Ectodermal cell (in vitro differentiated cells): Measurements from ENCODE around the gene PRR19.
A peak's percentile ranks its signal among the peaks of the same experiment; 100 is the strongest.

ENCODE experiments used
- H3K27ac ChIP-seq: 2 replicates; pipeline ENCODE4 v1.7.0; 2013; ENCODE audit warnings: mild to moderate bottlenecking, low read depth, low read length; ENCODE audit not compliant: insufficient read depth, poor library complexity, severe bottlenecking
- H3K27me3 ChIP-seq: 2 replicates; pipeline ENCODE4 v1.7.0; 2013; ENCODE audit warnings: mild to moderate bottlenecking, low read length; ENCODE audit not compliant: insufficient read depth, control insufficient read depth, poor library complexity, severe bottlenecking
- H3K36me3 ChIP-seq: one replicate; pipeline ENCODE4 v1.7.0; 2013; ENCODE audit warnings: low read length; ENCODE audit not compliant: control insufficient read depth, insufficient read depth
- H3K4me1 ChIP-seq: one replicate; pipeline ENCODE4 v1.7.0; 2013; ENCODE audit warnings: low read length; ENCODE audit not compliant: control insufficient read depth, insufficient read depth
- H3K4me3 ChIP-seq: 2 replicates; pipeline ENCODE4 v1.7.0; 2013; ENCODE audit warnings: low read depth, low read length, control low read depth; ENCODE audit not compliant: insufficient read depth
- H3K9me3 ChIP-seq: 2 replicates; pipeline ENCODE4 v1.7.0; 2013; ENCODE audit warnings: mild to moderate bottlenecking, low read length, moderate library complexity; ENCODE audit not compliant: control insufficient read depth
- WGBS, 2 experiments: methylation state at CpG; one replicate each; pipeline ENCODE4 v1.1.7; 2013; ENCODE audit warnings: missing lambda C conversion rate in 2 of 2; 5-methylcytosine and 5-hydroxymethylcytosine counted together

The PRR19 gene

GRCh38 chr19:42290523-42291434, 11.2 kb upstream of the PRR19 start:
- H3K9me3 ChIP-seq, result no peaks in the 10 kb centered on the region
- 92 to 93% methylated on average over 31 of the region's 31 CpGs for WGBS, 2 experiments
- H3K36me3 ChIP-seq, result peaks cover 70% of the 10 kb centered on the region
- no peaks in the 10 kb centered on the region for H3K27me3 ChIP-seq
- H3K4me1 ChIP-seq, result peaks cover 12% of the 10 kb centered on the region
- no peak overlapping the region for H3K4me3 ChIP-seq
- H3K27ac ChIP-seq, result peak overlapping the region; percentile 8

DNA sequence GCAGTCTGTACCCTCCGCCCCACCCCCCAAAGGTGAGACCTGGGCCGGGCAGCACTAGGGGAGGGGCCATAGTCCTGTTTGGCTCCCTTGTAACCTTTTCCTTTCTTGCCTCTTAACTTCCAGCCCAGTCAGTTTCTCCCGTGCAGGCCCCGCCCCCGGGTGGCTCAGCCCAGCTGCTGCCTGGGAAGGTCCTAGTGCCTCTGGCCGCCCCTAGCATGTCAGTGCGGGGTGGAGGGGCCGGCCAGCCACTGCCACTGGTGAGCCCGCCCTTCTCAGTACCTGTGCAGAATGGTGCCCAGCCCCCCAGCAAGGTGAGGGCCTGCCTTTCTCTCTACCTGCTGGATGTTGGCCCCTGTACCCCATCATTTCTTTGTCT, 10.5 kb upstream of the PRR19 start:
- no peaks in the 10 kb centered on the region for H3K27me3 ChIP-seq
- H3K4me1 ChIP-seq, result peaks cover 7% of the 10 kb centered on the region
- no peak overlapping the region for H3K4me3 ChIP-seq
- 77 to 80% methylated on average over 9 of the region's 9 CpGs for WGBS, 2 experiments
- no peaks in the 10 kb centered on the region for H3K9me3 ChIP-seq
- H3K36me3 ChIP-seq, result peaks cover 70% of the 10 kb centered on the region
- no peak overlapping the region for H3K27ac ChIP-seq

- no peak overlapping the region for H3K27ac ChIP-seq
- H3K4me1 ChIP-seq, result peaks cover 7% of the 10 kb centered on the region
- 95% methylated on average over 27 of the region's 27 CpGs for WGBS, 2 experiments
- H3K36me3 ChIP-seq, result peaks cover 63% of the 10 kb centered on the region
- H3K9me3 ChIP-seq, result no peaks in the 10 kb centered on the region
- no peak overlapping the region for H3K4me3 ChIP-seq
- no peaks in the 10 kb centered on the region for H3K27me3 ChIP-seq
Measured at GRCh38 chr19:42292042-42292960, 9.6 kb upstream of the PRR19 start.

DNA sequence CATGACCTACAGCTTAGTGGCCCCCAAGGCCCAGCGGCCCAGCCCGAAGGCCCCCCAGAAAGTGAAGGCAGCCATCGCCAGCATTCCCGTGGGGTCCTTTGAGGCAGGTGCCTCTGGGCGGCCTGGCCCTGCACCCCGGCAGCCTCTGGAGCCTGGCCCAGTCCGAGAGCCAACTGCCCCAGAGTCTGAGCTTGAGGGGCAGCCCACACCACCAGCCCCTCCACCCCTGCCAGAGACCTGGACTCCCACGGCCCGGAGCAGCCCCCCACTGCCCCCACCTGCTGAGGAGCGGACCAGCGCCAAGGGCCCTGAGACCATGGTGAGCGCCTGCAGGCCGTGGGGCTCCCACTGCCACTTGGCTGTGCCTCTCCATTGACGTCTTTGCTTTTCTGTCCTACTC, 9.0 kb upstream of the PRR19 start:
- Histone ChIP-seq H3K4me3 (no peak overlapping the region), H3K36me3 (peaks cover 56% of the 10 kb centered on the region)

DNA sequence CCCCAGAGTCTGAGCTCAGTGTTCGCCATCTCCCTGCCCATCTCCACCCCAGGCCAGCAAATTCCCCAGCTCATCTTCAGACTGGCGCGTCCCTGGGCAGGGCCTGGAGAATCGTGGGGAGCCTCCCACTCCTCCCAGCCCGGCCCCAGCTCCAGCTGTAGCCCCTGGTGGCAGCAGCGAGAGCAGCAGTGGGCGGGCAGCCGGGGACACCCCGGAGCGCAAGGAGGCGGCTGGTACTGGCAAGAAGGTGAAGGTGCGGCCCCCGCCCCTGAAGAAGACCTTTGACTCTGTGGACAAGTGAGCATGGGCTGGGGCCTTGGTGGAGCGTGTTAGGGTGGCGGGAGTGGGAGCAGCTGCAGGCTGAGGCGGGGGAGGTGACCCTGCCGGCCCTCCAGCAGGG, 8.4 kb upstream of the PRR19 start:
- Histone ChIP-seq H3K4me3 (no peak overlapping the region), H3K27me3 (no peaks in the 10 kb centered on the region), H3K9me3 (no peaks in the 10 kb centered on the region), H3K27ac (no peak overlapping the region), H3K4me1 (peaks cover 7% of the 10 kb centered on the region), H3K36me3 (peaks cover 50% of the 10 kb centered on the region)
- 89 to 90% methylated on average over 17 of the region's 17 CpGs for WGBS, 2 experiments

More for the DNA sequence above, 9.0 kb upstream of the PRR19 start:
- Histone ChIP-seq H3K4me1 (peaks cover 7% of the 10 kb centered on the region), H3K9me3 (no peaks in the 10 kb centered on the region), H3K27ac (no peak overlapping the region), H3K27me3 (no peaks in the 10 kb centered on the region)
- WGBS, 2 experiments, result 92 to 93% methylated on average over 14 of the region's 14 CpGs

DNA sequence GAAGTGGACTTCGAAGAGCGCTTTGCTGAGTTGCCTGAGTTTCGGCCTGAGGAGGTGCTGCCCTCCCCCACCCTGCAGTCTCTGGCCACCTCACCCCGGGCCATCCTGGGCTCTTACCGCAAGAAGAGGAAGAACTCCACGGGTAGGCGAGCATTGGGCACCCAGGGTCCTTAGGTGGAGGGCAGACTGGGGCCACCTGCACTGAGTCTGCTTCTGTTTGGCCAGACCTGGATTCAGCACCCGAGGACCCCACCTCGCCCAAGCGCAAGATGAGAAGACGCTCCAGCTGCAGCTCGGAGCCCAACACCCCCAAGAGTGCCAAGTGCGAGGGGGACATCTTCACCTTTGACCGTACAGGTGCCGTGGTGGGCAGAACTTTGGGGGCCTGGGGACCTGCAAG, 8.0 kb upstream of the PRR19 start:
- no peak overlapping the region for H3K4me3 ChIP-seq
- H3K27me3 ChIP-seq, result no peaks in the 10 kb centered on the region
- no peak overlapping the region for H3K27ac ChIP-seq
- H3K4me1 ChIP-seq, result peaks cover 7% of the 10 kb centered on the region
- H3K9me3 ChIP-seq, result no peaks in the 10 kb centered on the region
- peaks cover 47% of the 10 kb centered on the region for H3K36me3 ChIP-seq
- WGBS, 2 experiments, result 96% methylated on average over 15 of the region's 15 CpGs

GRCh38 chr19:42294471-42295137, 7.3 kb upstream of the PRR19 start:
- Histone ChIP-seq H3K27me3 (no peaks in the 10 kb centered on the region), H3K4me3 (no peak overlapping the region), H3K27ac (no peak overlapping the region), H3K4me1 (peaks cover 7% of the 10 kb centered on the region), H3K36me3 (peaks cover 40% of the 10 kb centered on the region), H3K9me3 (no peaks in the 10 kb centered on the region)
- 93% methylated on average over 24 of the region's 24 CpGs for WGBS, 2 experiments

GRCh38 chr19:42295342-42295741, 6.6 kb upstream of the PRR19 start:
- no peaks in the 10 kb centered on the region for H3K9me3 ChIP-seq
- WGBS, 2 experiments, result 86 to 87% methylated on average over 5 of the region's 5 CpGs
- no peaks in the 10 kb centered on the region for H3K27me3 ChIP-seq
- no peak overlapping the region for H3K4me3 ChIP-seq
- no peak overlapping the region for H3K27ac ChIP-seq
- peaks cover 33% of the 10 kb centered on the region for H3K36me3 ChIP-seq
- peaks cover 7% of the 10 kb centered on the region for H3K4me1 ChIP-seq

DNA sequence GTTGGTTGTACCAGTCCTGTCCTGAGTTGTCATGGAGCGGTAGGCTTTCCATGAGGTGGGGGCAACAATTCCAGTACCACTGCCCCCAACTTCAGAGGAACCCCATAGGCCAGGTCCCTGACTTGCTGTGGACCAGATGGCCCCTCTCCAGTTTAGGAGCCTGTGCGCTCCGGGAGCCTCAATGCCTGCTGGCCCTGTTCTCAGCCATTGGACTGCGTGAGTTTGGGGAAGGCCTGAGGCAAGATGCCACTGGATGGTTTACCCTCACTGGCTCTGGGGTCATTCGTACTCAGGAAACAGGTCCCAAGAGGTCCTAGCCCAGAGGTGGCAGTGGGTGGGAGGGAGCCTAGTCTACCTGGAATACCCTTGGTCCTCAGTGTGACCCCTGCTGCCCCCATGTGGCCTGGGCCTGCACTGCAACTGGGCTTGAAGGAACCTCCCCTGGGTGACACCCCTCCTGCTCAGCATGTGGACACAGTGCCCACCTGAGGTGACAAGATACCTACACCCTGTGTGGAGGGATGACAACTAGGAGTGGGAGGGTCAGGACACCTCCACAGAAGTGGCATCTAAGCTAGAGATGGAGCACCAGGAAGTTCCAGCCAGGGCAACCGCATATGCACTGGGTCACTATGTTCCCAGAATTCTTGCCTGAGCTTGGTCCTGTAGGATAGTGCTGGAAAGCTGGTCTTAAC, 6.0 kb upstream of the PRR19 start:
- Histone ChIP-seq H3K9me3 (no peaks in the 10 kb centered on the region), H3K4me3 (no peak overlapping the region), H3K36me3 (peaks cover 26% of the 10 kb centered on the region), H3K27ac (no peak overlapping the region), H3K4me1 (peaks cover 7% of the 10 kb centered on the region), H3K27me3 (no peaks in the 10 kb centered on the region)
- 81 to 82% methylated on average over 6 of the region's 6 CpGs for WGBS, 2 experiments
